HEK293 (cell line): ENCODE data around the gene TGDS.

Source experiments
- REST ChIP-seq: fragments of 450-650 bp; formaldehyde crosslinking; IDR thresholded peaks from 2 replicates; pipeline ENCODE4 v1.5.1; 2016; ENCODE audit warnings: missing biosample characterization, missing genetic modification characterization
- TRIM28 ChIP-seq: IDR thresholded peaks from 2 replicates; pipeline ENCODE4 v1.6.1; 2011; ENCODE audit warnings: low read length, control low read depth, borderline replicate concordance
- ZNF704 ChIP-seq: fragments of 450-650 bp; formaldehyde crosslinking; IDR thresholded peaks from 2 replicates; pipeline ENCODE4 v1.5.1; 2016; ENCODE audit warnings: missing biosample characterization, missing genetic modification characterization
- ZSCAN16 ChIP-seq: fragments of 450-650 bp; formaldehyde crosslinking; IDR thresholded peaks from 2 replicates; pipeline ENCODE4 v1.5.1; 2016; ENCODE audit warnings: missing biosample characterization, missing genetic modification characterization

GRCh38 chr13:94557684-94558235, 38.2 kb downstream of the TGDS start:
- no peak for TF ChIP-seq ZNF704 (tag by site-specific recombination)
- TF ChIP-seq ZSCAN16 (tag by site-specific recombination): no peak
- no peak for TF ChIP-seq TRIM28
- no peak for TF ChIP-seq REST
